GM19193 (cell line): ENCODE results near the gene ABHD12.

Experiments
- POLR2A ChIP-seq: IDR thresholded peaks from 4 replicates; pipeline ENCODE4 v1.6.1; 2011; ENCODE audit not compliant: insufficient read depth, insufficient read length; ENCODE audit errors: extremely low read depth

The ABHD12 gene

GRCh38 chr20:25258828-25259227, 131.8 kb downstream of the ABHD12 start:
- no peak for TF ChIP-seq POLR2A

GRCh38 chr20:25258476-25258805, 132.2 kb downstream of the ABHD12 start:
- TF ChIP-seq POLR2A: no peak

- TF ChIP-seq POLR2A: no peak
Observed at GRCh38 chr20:25257756-25258475, 132.7 kb downstream of the ABHD12 start.

- no peak for TF ChIP-seq POLR2A
Observed at GRCh38 chr20:25257130-25257529, 133.5 kb downstream of the ABHD12 start.

- TF ChIP-seq POLR2A: no peak
Observed at GRCh38 chr20:25256226-25256859, 134.3 kb downstream of the ABHD12 start.

GRCh38 chr20:25254986-25255680, 135.5 kb downstream of the ABHD12 start:
- no peak for TF ChIP-seq POLR2A

GRCh38 chr20:25254571-25254970, 136.1 kb downstream of the ABHD12 start:
- no peak for TF ChIP-seq POLR2A

- no peak for TF ChIP-seq POLR2A
Observed at GRCh38 chr20:25253606-25254275, 136.9 kb downstream of the ABHD12 start.

- no peak for TF ChIP-seq POLR2A
Observed at GRCh38 chr20:25252686-25253421, 137.8 kb downstream of the ABHD12 start.

- no peak for TF ChIP-seq POLR2A
Observed at GRCh38 chr20:25252230-25252651, 138.4 kb downstream of the ABHD12 start.

- TF ChIP-seq POLR2A: no peak
Observed at GRCh38 chr20:25251558-25251957, 139.1 kb downstream of the ABHD12 start.

GRCh38 chr20:25251019-25251418, 139.6 kb downstream of the ABHD12 start:
- no peak for TF ChIP-seq POLR2A

GRCh38 chr20:25250508-25250907, 140.1 kb downstream of the ABHD12 start:
- TF ChIP-seq POLR2A: no peak
